Astrocyte (in vitro differentiated cells and primary cell): ENCODE measurements around the gene SRRM4. TPM values are rescaled to one million over a fixed set of nuclear protein-coding genes. Genes with fewer than 3 reads are reported as not detected.
A peak's percentile ranks its signal among the peaks of the same experiment; 100 is the strongest.

Experiments used
- DNase-seq: peaks from one replicate; pipeline ENCODE4 v3.0.0-alpha.2; 2010; ENCODE audit warnings: low read depth
- FAIRE-seq: peaks from 2 replicates; lab custom pipeline; 2011; peaks lifted over from hg19 to GRCh38; lab: Jason Lieb, UNC
- H2AFZ ChIP-seq: 2 replicates; pipeline ENCODE4 v1.6.0; 2012; ENCODE audit warnings: low read depth, low read length, inconsistent platforms
- H3K27ac ChIP-seq: 2 replicates; pipeline ENCODE4 v1.5.1; 2011; ENCODE audit warnings: low read depth, low read length, inconsistent platforms
- H3K27me3 ChIP-seq: 2 replicates; pipeline ENCODE4 v1.6.0; 2011; ENCODE audit warnings: low read length, inconsistent platforms; ENCODE audit not compliant: insufficient read depth
- H3K36me3 ChIP-seq: 2 replicates; pipeline ENCODE4 v1.5.1; 2011; ENCODE audit warnings: low read length, inconsistent platforms; ENCODE audit not compliant: insufficient read depth
- H3K4me1 ChIP-seq: 2 replicates; pipeline ENCODE4 v1.5.1; 2011; ENCODE audit warnings: low read length, inconsistent platforms; ENCODE audit not compliant: insufficient read depth
- H3K4me2 ChIP-seq: 2 replicates; pipeline ENCODE4 v1.6.0; 2012; ENCODE audit warnings: low read length, inconsistent platforms
- H3K4me3 ChIP-seq: 2 replicates; pipeline ENCODE4 v1.5.1; 2011; ENCODE audit warnings: low read depth, mild to moderate bottlenecking, low read length, inconsistent platforms; ENCODE audit not compliant: insufficient read depth
- H3K79me2 ChIP-seq: 2 replicates; pipeline ENCODE4 v1.6.0; 2012; ENCODE audit warnings: mild to moderate bottlenecking, low read length, inconsistent platforms; ENCODE audit not compliant: insufficient read depth
- H3K9ac ChIP-seq: 2 replicates; pipeline ENCODE4 v1.6.0; 2012; ENCODE audit warnings: mild to moderate bottlenecking, low read length, inconsistent platforms
- H3K9me3 ChIP-seq: 2 replicates; pipeline ENCODE4 v1.5.1; 2012; ENCODE audit warnings: low read depth, mild to moderate bottlenecking, low read length, inconsistent platforms; ENCODE audit not compliant: insufficient read depth
- H4K20me1 ChIP-seq: 2 replicates; pipeline ENCODE4 v1.6.0; 2012; ENCODE audit warnings: low read length, inconsistent platforms; ENCODE audit not compliant: insufficient read depth
- H3K27ac Mint-ChIP-seq: one replicate; pipeline ENCODE4 v1.8.0; 2021; ENCODE audit warnings: mild to moderate bottlenecking, mixed read lengths; ENCODE audit not compliant: unreplicated experiment
- H3K27me3 Mint-ChIP-seq: one replicate; pipeline ENCODE4 v1.8.0; 2021; ENCODE audit warnings: low read depth, mixed read lengths; ENCODE audit not compliant: unreplicated experiment
- H3K36me3 Mint-ChIP-seq: one replicate; pipeline ENCODE4 v1.8.0; 2021; ENCODE audit warnings: low read depth, mixed read lengths; ENCODE audit not compliant: unreplicated experiment
- H3K4me1 Mint-ChIP-seq: one replicate; pipeline ENCODE4 v1.8.0; 2021; ENCODE audit warnings: low read depth, mixed read lengths; ENCODE audit not compliant: unreplicated experiment
- H3K4me3 Mint-ChIP-seq: one replicate; pipeline ENCODE4 v1.8.0; 2021; ENCODE audit warnings: mild to moderate bottlenecking, moderate library complexity, mixed read lengths; ENCODE audit not compliant: unreplicated experiment
- H3K9me3 Mint-ChIP-seq: one replicate; pipeline ENCODE4 v1.8.0; 2021; ENCODE audit warnings: mild to moderate bottlenecking, mixed read lengths; ENCODE audit not compliant: unreplicated experiment
- EZH2 ChIP-seq: IDR thresholded peaks from 2 replicates; pipeline ENCODE4 v1.6.1; 2012; ENCODE audit warnings: mild to moderate bottlenecking, low read length, inconsistent platforms; ENCODE audit not compliant: insufficient read depth
- total RNA-seq: library from RNA; stranded (reverse); gene quantifications from 2 replicates; pipeline ENCODE4 v1.2.1, GENCODE V29; 2021
- TF ChIP-seq, protein P1 (sequence below): IDR thresholded peaks from 2 replicates; pipeline ENCODE4 v1.5.1; 2011; ENCODE audit warnings: low read depth, mild to moderate bottlenecking, inconsistent platforms, low read length, moderate library complexity; ENCODE audit not compliant: insufficient read depth

SRRM4 gene
- total RNA-seq, 1 donor from 2014 or later, result 0.30 TPM

DNA sequence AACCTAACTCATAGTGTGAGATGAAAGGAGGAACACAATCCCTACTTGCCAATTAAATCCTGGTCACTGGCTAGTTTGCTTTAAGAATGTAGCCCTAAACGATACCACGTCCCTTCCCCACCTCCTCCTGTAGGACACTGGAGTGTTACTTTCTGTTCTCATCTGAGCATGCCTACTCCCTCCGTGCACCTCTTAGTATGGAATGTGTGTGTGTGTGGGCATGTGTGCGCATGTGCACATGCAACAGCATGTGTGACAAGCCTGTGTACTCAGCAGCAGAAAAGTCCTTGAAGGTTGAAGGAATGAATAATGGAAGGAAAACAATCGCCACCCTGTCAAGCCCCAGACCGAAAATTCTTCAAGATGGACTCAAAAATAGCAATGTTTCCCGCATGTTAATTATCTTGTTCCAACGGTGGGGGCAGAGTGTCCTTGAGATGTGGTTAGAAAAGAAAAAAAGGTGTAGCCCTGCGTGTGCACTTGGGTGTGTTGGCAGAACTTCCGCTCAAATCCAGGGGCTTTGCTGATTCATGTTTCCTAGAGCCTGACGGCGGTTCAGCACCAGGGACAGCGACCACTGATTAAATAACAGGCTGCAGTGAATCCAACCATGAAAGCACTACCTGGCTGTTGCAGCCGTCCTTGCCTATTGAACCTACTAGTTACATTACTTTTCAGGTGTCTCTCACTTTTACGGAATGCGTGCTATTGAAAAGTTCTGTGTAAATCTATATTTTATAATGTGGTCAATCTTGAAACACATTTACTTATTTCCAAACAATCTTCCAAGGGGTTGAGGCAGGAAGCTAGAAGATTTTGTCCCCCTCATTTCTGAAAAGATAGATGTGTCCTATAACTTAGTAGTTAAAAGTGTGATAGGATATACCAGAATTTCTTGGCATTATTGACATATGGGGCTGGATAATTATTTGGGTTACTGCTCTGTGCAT lies 79.8 kb downstream of the SRRM4 start:
- no peaks in the 10 kb centered on the region for H3K4me1 ChIP-seq
- FAIRE-seq (no peak), DNase-seq (peak; percentile 7)
- H3K27me3 ChIP-seq, result no peaks in the 10 kb centered on the region
- no peaks in the 10 kb centered on the region for H3K79me2 ChIP-seq
- no peaks in the 10 kb centered on the region for H4K20me1 ChIP-seq
- Mint-ChIP-seq H3K9me3 (no peaks in the 10 kb centered on the region), H3K4me3 (no peak overlapping the region), H3K4me1 (no peaks in the 10 kb centered on the region), H3K27me3 (peaks cover 17% of the 10 kb centered on the region), H3K27ac (no peak overlapping the region), H3K36me3 (no peaks in the 10 kb centered on the region)
- H3K9me3 ChIP-seq, result no peaks in the 10 kb centered on the region
- H3K27ac ChIP-seq, result no peak overlapping the region
- H2AFZ ChIP-seq, result no peak overlapping the region
- no peaks in the 10 kb centered on the region for H3K36me3 ChIP-seq
- H3K4me2 ChIP-seq, result no peak overlapping the region
- TF ChIP-seq EZH2, result no peak
- TF ChIP-seq, protein P1, sequence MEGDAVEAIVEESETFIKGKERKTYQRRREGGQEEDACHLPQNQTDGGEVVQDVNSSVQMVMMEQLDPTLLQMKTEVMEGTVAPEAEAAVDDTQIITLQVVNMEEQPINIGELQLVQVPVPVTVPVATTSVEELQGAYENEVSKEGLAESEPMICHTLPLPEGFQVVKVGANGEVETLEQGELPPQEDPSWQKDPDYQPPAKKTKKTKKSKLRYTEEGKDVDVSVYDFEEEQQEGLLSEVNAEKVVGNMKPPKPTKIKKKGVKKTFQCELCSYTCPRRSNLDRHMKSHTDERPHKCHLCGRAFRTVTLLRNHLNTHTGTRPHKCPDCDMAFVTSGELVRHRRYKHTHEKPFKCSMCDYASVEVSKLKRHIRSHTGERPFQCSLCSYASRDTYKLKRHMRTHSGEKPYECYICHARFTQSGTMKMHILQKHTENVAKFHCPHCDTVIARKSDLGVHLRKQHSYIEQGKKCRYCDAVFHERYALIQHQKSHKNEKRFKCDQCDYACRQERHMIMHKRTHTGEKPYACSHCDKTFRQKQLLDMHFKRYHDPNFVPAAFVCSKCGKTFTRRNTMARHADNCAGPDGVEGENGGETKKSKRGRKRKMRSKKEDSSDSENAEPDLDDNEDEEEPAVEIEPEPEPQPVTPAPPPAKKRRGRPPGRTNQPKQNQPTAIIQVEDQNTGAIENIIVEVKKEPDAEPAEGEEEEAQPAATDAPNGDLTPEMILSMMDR, result no peak
- no peak overlapping the region for H3K9ac ChIP-seq
- no peak overlapping the region for H3K4me3 ChIP-seq

DNA sequence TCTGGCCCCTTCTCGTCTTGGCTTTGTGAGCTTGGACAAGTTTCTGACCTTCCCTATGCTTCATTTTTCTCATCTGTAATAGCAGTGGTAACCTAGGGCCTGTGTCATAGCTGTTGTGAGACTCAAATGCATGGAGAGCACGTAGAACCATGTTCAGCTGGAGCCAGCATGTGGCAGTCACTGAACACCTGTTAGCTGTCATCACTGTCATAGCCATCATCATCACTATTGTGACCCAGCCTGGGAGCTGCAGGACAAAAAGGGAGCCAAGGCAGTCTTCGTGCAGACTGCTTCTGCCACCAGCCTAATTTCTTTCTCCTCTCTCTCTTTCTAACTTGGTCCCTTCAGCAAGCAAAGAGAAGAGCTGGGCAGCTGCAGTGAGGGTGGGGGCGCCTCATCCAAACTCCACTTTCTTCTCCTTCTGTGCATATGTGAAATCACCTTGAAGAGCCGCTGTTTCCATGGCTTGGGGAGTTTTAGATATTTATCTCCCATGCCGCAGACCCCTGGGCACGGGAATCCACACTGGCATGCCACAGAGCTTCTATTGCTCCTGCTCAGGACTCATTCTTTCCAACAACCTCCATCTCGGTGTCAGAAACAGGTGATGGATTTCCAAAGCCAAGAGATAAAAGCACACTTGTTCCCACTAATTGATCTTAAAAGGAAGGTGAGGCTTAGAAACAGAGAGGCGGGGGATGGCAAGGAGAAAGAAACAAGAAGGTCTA lies 87.0 kb downstream of the SRRM4 start:
- Histone ChIP-seq H4K20me1 (no peaks in the 10 kb centered on the region), H3K27ac (no peak overlapping the region), H3K79me2 (no peaks in the 10 kb centered on the region), H3K4me3 (no peak overlapping the region), H3K27me3 (no peaks in the 10 kb centered on the region), H3K4me2 (no peak overlapping the region), H3K36me3 (no peaks in the 10 kb centered on the region), H3K4me1 (no peaks in the 10 kb centered on the region), H3K9ac (no peak overlapping the region), H3K9me3 (no peaks in the 10 kb centered on the region), H2AFZ (no peak overlapping the region)
- H3K9me3 Mint-ChIP-seq, result no peaks in the 10 kb centered on the region
- H3K4me1 Mint-ChIP-seq, result no peaks in the 10 kb centered on the region
- H3K36me3 Mint-ChIP-seq, result no peaks in the 10 kb centered on the region
- DNase-seq (no peak), FAIRE-seq (no peak)
- H3K27me3 Mint-ChIP-seq, result peaks cover 27% of the 10 kb centered on the region
- H3K4me3 Mint-ChIP-seq, result no peak overlapping the region
- TF ChIP-seq, protein P1, result no peak
- TF ChIP-seq EZH2, result no peak
- no peak overlapping the region for H3K27ac Mint-ChIP-seq
